ENCODE results near the gene VPREB3.

DNA sequence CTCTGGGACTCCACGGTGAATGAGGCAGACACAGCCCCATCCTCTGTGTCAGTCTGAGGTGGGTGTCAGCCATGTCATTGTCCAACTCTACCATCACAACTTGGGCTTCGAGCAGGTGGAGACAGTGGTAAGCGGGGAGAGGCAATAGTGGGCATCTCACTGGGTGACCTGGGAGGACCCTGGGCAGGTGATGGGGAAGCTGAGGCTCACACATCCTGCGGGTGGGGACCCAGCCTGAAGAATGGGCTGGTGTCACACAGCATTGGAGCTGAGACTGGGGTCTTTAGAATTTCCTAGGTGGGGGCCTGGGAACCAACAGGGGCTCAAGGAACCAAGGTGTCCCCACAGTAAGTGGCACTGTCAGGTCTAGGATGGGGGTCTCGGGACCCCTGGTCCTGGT, 25.5 kb upstream of the VPREB3 start:
- TF ChIP-seq, protein P1, sequence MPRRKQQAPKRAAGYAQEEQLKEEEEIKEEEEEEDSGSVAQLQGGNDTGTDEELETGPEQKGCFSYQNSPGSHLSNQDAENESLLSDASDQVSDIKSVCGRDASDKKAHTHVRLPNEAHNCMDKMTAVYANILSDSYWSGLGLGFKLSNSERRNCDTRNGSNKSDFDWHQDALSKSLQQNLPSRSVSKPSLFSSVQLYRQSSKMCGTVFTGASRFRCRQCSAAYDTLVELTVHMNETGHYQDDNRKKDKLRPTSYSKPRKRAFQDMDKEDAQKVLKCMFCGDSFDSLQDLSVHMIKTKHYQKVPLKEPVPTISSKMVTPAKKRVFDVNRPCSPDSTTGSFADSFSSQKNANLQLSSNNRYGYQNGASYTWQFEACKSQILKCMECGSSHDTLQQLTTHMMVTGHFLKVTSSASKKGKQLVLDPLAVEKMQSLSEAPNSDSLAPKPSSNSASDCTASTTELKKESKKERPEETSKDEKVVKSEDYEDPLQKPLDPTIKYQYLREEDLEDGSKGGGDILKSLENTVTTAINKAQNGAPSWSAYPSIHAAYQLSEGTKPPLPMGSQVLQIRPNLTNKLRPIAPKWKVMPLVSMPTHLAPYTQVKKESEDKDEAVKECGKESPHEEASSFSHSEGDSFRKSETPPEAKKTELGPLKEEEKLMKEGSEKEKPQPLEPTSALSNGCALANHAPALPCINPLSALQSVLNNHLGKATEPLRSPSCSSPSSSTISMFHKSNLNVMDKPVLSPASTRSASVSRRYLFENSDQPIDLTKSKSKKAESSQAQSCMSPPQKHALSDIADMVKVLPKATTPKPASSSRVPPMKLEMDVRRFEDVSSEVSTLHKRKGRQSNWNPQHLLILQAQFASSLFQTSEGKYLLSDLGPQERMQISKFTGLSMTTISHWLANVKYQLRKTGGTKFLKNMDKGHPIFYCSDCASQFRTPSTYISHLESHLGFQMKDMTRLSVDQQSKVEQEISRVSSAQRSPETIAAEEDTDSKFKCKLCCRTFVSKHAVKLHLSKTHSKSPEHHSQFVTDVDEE (CRISPR knock-in tag; IDR thresholded peaks at IDR 0.05) = no peak
- TF ChIP-seq ARNTL (CRISPR knock-in tag; IDR thresholded peaks at IDR 0.05; ENCODE audit: borderline replicate concordance, low read depth) = no peak
- TF ChIP-seq, protein P2, sequence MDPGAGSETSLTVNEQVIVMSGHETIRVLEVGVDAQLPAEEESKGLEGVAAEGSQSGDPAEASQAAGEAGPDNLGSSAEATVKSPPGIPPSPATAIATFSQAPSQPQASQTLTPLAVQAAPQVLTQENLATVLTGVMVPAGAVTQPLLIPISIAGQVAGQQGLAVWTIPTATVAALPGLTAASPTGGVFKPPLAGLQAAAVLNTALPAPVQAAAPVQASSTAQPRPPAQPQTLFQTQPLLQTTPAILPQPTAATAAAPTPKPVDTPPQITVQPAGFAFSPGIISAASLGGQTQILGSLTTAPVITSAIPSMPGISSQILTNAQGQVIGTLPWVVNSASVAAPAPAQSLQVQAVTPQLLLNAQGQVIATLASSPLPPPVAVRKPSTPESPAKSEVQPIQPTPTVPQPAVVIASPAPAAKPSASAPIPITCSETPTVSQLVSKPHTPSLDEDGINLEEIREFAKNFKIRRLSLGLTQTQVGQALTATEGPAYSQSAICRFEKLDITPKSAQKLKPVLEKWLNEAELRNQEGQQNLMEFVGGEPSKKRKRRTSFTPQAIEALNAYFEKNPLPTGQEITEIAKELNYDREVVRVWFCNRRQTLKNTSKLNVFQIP (CRISPR knock-in tag; IDR thresholded peaks at IDR 0.05; ENCODE audit: borderline replicate concordance, low read depth) = no peak
- TF ChIP-seq RARB (CRISPR knock-in tag; IDR thresholded peaks at IDR 0.05) = no peak
- TF ChIP-seq ZNF70 (CRISPR knock-in tag; IDR thresholded peaks at IDR 0.05) = no peak
- no peak for TF ChIP-seq OSR1 (CRISPR knock-in tag; IDR thresholded peaks at IDR 0.05)
- no peak for TF ChIP-seq BACH2 (CRISPR knock-in tag; IDR thresholded peaks at IDR 0.05; ENCODE audit: borderline replicate concordance)
- TF ChIP-seq, protein P3, sequence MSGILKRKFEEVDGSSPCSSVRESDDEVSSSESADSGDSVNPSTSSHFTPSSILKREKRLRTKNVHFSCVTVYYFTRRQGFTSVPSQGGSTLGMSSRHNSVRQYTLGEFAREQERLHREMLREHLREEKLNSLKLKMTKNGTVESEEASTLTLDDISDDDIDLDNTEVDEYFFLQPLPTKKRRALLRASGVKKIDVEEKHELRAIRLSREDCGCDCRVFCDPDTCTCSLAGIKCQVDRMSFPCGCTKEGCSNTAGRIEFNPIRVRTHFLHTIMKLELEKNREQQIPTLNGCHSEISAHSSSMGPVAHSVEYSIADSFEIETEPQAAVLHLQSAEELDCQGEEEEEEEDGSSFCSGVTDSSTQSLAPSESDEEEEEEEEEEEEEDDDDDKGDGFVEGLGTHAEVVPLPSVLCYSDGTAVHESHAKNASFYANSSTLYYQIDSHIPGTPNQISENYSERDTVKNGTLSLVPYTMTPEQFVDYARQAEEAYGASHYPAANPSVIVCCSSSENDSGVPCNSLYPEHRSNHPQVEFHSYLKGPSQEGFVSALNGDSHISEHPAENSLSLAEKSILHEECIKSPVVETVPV (CRISPR knock-in tag; IDR thresholded peaks at IDR 0.05) = no peak
- TF ChIP-seq ZFP30 (CRISPR knock-in tag; IDR thresholded peaks at IDR 0.05) = no peak
- TF ChIP-seq, protein P4, sequence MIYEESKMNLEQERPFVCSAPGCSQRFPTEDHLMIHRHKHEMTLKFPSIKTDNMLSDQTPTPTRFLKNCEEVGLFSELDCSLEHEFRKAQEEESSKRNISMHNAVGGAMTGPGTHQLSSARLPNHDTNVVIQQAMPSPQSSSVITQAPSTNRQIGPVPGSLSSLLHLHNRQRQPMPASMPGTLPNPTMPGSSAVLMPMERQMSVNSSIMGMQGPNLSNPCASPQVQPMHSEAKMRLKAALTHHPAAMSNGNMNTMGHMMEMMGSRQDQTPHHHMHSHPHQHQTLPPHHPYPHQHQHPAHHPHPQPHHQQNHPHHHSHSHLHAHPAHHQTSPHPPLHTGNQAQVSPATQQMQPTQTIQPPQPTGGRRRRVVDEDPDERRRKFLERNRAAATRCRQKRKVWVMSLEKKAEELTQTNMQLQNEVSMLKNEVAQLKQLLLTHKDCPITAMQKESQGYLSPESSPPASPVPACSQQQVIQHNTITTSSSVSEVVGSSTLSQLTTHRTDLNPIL (CRISPR knock-in tag; IDR thresholded peaks at IDR 0.05; ENCODE audit: low read depth) = no peak
- TF ChIP-seq TCF4 (CRISPR knock-in tag; IDR thresholded peaks at IDR 0.05; ENCODE audit: borderline replicate concordance) = no peak

Measured in SK-N-SH treated with all-trans-retinoic acid at 6 μM for 48 hours (cell line).